Subcutaneous adipose tissue (tissue), 4 donors: ENCODE data around the gene HSF2. TPM values are rescaled to one million over a fixed set of nuclear protein-coding genes. Genes with fewer than 3 reads are reported as not detected.

Source experiments
- CTCF ChIP-seq: fragments of 450-650 bp; IDR thresholded peaks from one replicate; pipeline ENCODE4 v1.5.1; 2016; ENCODE audit warnings: low read depth, mild to moderate bottlenecking, control low read depth, antibody characterized with exemption, moderate library complexity
- total RNA-seq, 4 donors: library from RNA; depleted of rRNA; stranded (reverse); fragments of >200 nt; gene quantifications; one replicate each; pipeline ENCODE4 v1.1.0, GENCODE V29; 2016

Gene HSF2
- total RNA-seq, 4 donors from 2014 or later: 13.2 to 26.3 (median 15.5) TPM

GRCh38 chr6:122400462-122401089, 1.1 kb downstream of the HSF2 start:
- TF ChIP-seq CTCF: no peak

- TF ChIP-seq CTCF: no peak
These were observed 1.7 kb downstream of the HSF2 start for GRCh38 chr6:122401104-122401503.

GRCh38 chr6:122404444-122404843, 5.0 kb downstream of the HSF2 start:
- no peak for TF ChIP-seq CTCF

- no peak for TF ChIP-seq CTCF
These were observed 6.0 kb downstream of the HSF2 start for GRCh38 chr6:122405417-122405816.

- no peak for TF ChIP-seq CTCF
These were observed 6.7 kb downstream of the HSF2 start for GRCh38 chr6:122406187-122406586.

GRCh38 chr6:122407712-122408111, 8.3 kb downstream of the HSF2 start:
- TF ChIP-seq CTCF: no peak

GRCh38 chr6:122408240-122408639, 8.8 kb downstream of the HSF2 start:
- TF ChIP-seq CTCF: no peak
